ENCODE data around the gene C1orf146.

DNA sequence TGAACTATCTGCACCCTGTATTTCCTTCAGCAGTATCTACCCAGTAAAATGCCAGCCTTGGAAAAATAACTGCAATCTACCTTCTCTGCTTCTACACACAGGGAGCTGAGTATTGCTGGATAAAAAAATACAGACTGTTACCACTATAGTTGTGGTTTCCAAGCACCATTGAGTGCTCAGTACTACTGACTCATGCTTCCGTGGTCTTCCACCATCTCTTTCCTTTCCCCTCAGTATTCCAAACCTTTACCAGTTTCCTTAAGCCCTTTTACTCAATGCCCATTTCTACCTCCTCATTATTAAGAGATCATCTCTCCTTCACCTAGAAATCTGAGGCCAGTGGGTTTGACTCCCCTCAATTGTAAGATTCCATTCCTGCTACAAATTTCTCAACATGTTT lies 57.2 kb downstream of the C1orf146 start:
- TF ChIP-seq, protein P1, sequence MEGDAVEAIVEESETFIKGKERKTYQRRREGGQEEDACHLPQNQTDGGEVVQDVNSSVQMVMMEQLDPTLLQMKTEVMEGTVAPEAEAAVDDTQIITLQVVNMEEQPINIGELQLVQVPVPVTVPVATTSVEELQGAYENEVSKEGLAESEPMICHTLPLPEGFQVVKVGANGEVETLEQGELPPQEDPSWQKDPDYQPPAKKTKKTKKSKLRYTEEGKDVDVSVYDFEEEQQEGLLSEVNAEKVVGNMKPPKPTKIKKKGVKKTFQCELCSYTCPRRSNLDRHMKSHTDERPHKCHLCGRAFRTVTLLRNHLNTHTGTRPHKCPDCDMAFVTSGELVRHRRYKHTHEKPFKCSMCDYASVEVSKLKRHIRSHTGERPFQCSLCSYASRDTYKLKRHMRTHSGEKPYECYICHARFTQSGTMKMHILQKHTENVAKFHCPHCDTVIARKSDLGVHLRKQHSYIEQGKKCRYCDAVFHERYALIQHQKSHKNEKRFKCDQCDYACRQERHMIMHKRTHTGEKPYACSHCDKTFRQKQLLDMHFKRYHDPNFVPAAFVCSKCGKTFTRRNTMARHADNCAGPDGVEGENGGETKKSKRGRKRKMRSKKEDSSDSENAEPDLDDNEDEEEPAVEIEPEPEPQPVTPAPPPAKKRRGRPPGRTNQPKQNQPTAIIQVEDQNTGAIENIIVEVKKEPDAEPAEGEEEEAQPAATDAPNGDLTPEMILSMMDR (IDR thresholded peaks at IDR 0.05; ENCODE audit: poor library complexity), result no peak
- no peak for TF ChIP-seq EZH2 (IDR thresholded peaks at IDR 0.05; ENCODE audit: borderline replicate concordance)

Data from hepatocyte (in vitro differentiated cells).